H1 (cell line): ENCODE measurements around the gene TRDMT1. TPM values are rescaled to one million over a fixed set of nuclear protein-coding genes. Genes with fewer than 3 reads are reported as not detected.

Experiments
- CTCF ChIA-PET: fragments of 300-600 bp; sonication (Branson Sonifier 250); formaldehyde crosslinking; loops from one replicate; lab custom pipeline; 2021; ENCODE audit not compliant: partially characterized antibody; lab: Charles Lee
- POLR2A ChIA-PET: fragments of 300-600 bp; sonication (Branson Sonifier 250); formaldehyde crosslinking; loops from one replicate; lab custom pipeline; 2021; ENCODE audit warnings: inconsistent platforms; ENCODE audit not compliant: partially characterized antibody; lab: Charles Lee
- DNase-seq, 2 experiments: peaks; one replicate each; pipeline versions ENCODE4 v3.0.0 to v3.0.0-alpha.2; 2010 to 2022; ENCODE audit warnings: low spot score in 2 of 2, low read depth in 1 of 2, mixed read lengths in 1 of 2
- FAIRE-seq: peaks from 2 replicates; lab custom pipeline; 2011; peaks lifted over from hg19 to GRCh38; lab: Jason Lieb, UNC
- H2AFZ ChIP-seq: 2 replicates; pipeline ENCODE4 v1.8.1; 2012; ENCODE audit warnings: low read length, inconsistent platforms
- H2AK5ac ChIP-seq: 2 replicates; pipeline ENCODE4 v1.6.1; 2013; ENCODE audit warnings: low read depth, low read length
- H2BK120ac ChIP-seq: replicated peaks from 2 replicates; pipeline ENCODE3; 2013; ENCODE audit warnings: low read depth, low read length, inconsistent platforms
- H2BK12ac ChIP-seq: 2 replicates; pipeline ENCODE4 v1.6.1; 2013; ENCODE audit warnings: low read depth, low read length
- H2BK15ac ChIP-seq: 2 replicates; pipeline ENCODE4 v1.6.1; 2013; ENCODE audit warnings: low read length
- H2BK20ac ChIP-seq: 2 replicates; pipeline ENCODE4 v1.6.1; 2013; ENCODE audit warnings: low read length
- H2BK5ac ChIP-seq: 2 replicates; pipeline ENCODE4 v1.6.1; 2013; ENCODE audit warnings: low read depth, low read length
- H3K14ac ChIP-seq: 2 replicates; pipeline ENCODE4 v1.6.1; 2013; ENCODE audit warnings: inconsistent platforms; ENCODE audit not compliant: insufficient read length
- H3K18ac ChIP-seq: 2 replicates; pipeline ENCODE4 v1.6.1; 2013; ENCODE audit warnings: low read length; ENCODE audit errors: extremely low read depth
- H3K23ac ChIP-seq: 2 replicates; pipeline ENCODE4 v1.6.1; 2013; ENCODE audit warnings: inconsistent platforms; ENCODE audit not compliant: insufficient read length
- H3K23me2 ChIP-seq: 2 replicates; pipeline ENCODE4 v1.6.1; 2013; ENCODE audit warnings: low read depth, low read length
- H3K27ac ChIP-seq: 2 replicates; pipeline ENCODE4 v1.6.1; 2011; ENCODE audit warnings: low read depth, low read length, inconsistent platforms
- H3K27me3 ChIP-seq, 4 experiments: replicated peaks in 1 of 4; 1 replicate in 1 of 4; 2 replicates in 3 of 4; pipeline versions ENCODE4 v1.6.1 to v1.8.1; 2011 to 2013; ENCODE audit warnings: low read length in 3 of 4, mild to moderate bottlenecking in 3 of 4, inconsistent platforms in 2 of 4, mixed read lengths in 2 of 4, moderate library complexity in 1 of 4; ENCODE audit not compliant: control insufficient read depth in 3 of 4, insufficient read depth in 3 of 4; ENCODE audit errors: extremely low read depth in 1 of 4
- H3K36me3 ChIP-seq, 4 experiments: 2 replicates each; pipeline versions ENCODE4 v1.6.1 to v1.8.1; 2011 to 2013; ENCODE audit warnings: mild to moderate bottlenecking in 4 of 4, low read length in 3 of 4, moderate library complexity in 2 of 4, control low read depth in 1 of 4, inconsistent platforms in 1 of 4; ENCODE audit not compliant: insufficient read depth in 4 of 4, control insufficient read depth in 2 of 4
- H3K4ac ChIP-seq: replicated peaks from 2 replicates; pipeline ENCODE3; 2013; ENCODE audit warnings: low read length, low read depth, mixed read lengths, inconsistent platforms; ENCODE audit not compliant: insufficient read length
- H3K4me1 ChIP-seq, 4 experiments: replicated peaks in 1 of 4; 1 replicate in 1 of 4; 2 replicates in 3 of 4; pipeline versions ENCODE4 v1.6.1 to v1.8.1; 2011 to 2013; ENCODE audit warnings: low read length in 3 of 4, inconsistent platforms in 2 of 4, mixed read lengths in 1 of 4; ENCODE audit not compliant: insufficient read depth in 4 of 4, control insufficient read depth in 3 of 4
- H3K4me2 ChIP-seq, 2 experiments: 2 replicates each; pipeline versions ENCODE4 v1.6.1 to v1.8.1; 2011 to 2013; ENCODE audit warnings: low read depth in 2 of 2, low read length in 2 of 2, control low read depth in 1 of 2, inconsistent platforms in 1 of 2, mild to moderate bottlenecking in 1 of 2; ENCODE audit not compliant: insufficient read depth in 1 of 2
- H3K4me3 ChIP-seq, 4 experiments: fragments of 200-600, 300-600 bp in 1 of 4; sonication (generic), shearing (Covaris generic), sonication (Bioruptor Twin) in 1 of 4; 2 replicates each; pipeline versions ENCODE4 v1.5.1 to v1.8.1; 2011 to 2016; ENCODE audit warnings: low read length in 4 of 4, low read depth in 3 of 4, control low read depth in 2 of 4, inconsistent platforms in 2 of 4, mild to moderate bottlenecking in 2 of 4, mixed read lengths in 1 of 4, moderate library complexity in 1 of 4; ENCODE audit not compliant: insufficient read depth in 2 of 4; ENCODE audit errors: extremely low read depth in 1 of 4
- H3K56ac ChIP-seq: replicated peaks from 2 replicates; pipeline ENCODE3; 2013; ENCODE audit warnings: low read depth, mild to moderate bottlenecking, mixed read lengths, low read length, inconsistent platforms; ENCODE audit not compliant: insufficient read length
- H3K79me1 ChIP-seq: 2 replicates; pipeline ENCODE4 v1.6.1; 2013; ENCODE audit warnings: low read depth, low read length, control low read depth
- H3K79me2 ChIP-seq, 2 experiments: 2 replicates each; pipeline versions ENCODE4 v1.6.1 to v1.8.1; 2012 to 2013; ENCODE audit warnings: low read length in 2 of 2, mild to moderate bottlenecking in 2 of 2, inconsistent platforms in 1 of 2; ENCODE audit not compliant: insufficient read depth in 2 of 2, control insufficient read depth in 1 of 2
- H3K9ac ChIP-seq, 4 experiments: replicated peaks in 1 of 4; 1 replicate in 1 of 4; 2 replicates in 3 of 4; pipeline versions ENCODE4 v1.6.1 to v1.8.1; 2011 to 2013; ENCODE audit warnings: low read depth in 3 of 4, low read length in 3 of 4, control low read depth in 2 of 4, mild to moderate bottlenecking in 2 of 4, moderate library complexity in 2 of 4, inconsistent platforms in 1 of 4; ENCODE audit errors: extremely low read depth in 1 of 4
- H3K9me3 ChIP-seq, 2 experiments: 2 replicates each; pipeline versions ENCODE4 v1.6.1 to v1.8.1; 2012 to 2013; ENCODE audit warnings: mild to moderate bottlenecking in 2 of 2, moderate library complexity in 2 of 2, control low read depth in 1 of 2, inconsistent platforms in 1 of 2, low read depth in 1 of 2, low read length in 1 of 2, mixed read lengths in 1 of 2; ENCODE audit not compliant: insufficient read depth in 2 of 2
- H4K20me1 ChIP-seq, 2 experiments: replicated peaks in 1 of 2; 2 replicates each; pipeline versions ENCODE3 to v1.8.1; 2011 to 2013; ENCODE audit warnings: inconsistent platforms in 2 of 2, low read length in 2 of 2, mild to moderate bottlenecking in 1 of 2; ENCODE audit not compliant: insufficient read depth in 2 of 2, control insufficient read depth in 1 of 2
- H4K5ac ChIP-seq: 2 replicates; pipeline ENCODE4 v1.6.1; 2013; ENCODE audit warnings: low read length, low read depth, mixed read lengths, inconsistent platforms; ENCODE audit not compliant: insufficient read length
- H4K8ac ChIP-seq: 2 replicates; pipeline ENCODE4 v1.8.0; 2013; ENCODE audit warnings: mild to moderate bottlenecking, moderate library complexity, low read length, inconsistent platforms; ENCODE audit not compliant: insufficient read depth; ENCODE audit errors: extremely low read depth
- H4K91ac ChIP-seq: replicated peaks from 2 replicates; pipeline ENCODE3; 2013; ENCODE audit warnings: low read length, mixed read lengths, inconsistent platforms; ENCODE audit not compliant: insufficient read length
- SP1 ChIP-seq: IDR thresholded peaks from 2 replicates; pipeline ENCODE4 v1.6.1; 2011; ENCODE audit warnings: low read depth, low read length
- WGBS, 2 experiments: shearing (Covaris generic) in 1 of 2; methylation state at CpG; one replicate each; pipeline versions ENCODE4 v1.1.6 to v1.1.7; 2013 to 2015; ENCODE audit warnings: low lambda C conversion rate in 2 of 2, mixed read lengths in 2 of 2, inconsistent platforms in 1 of 2, low coverage in 1 of 2, missing lambda C conversion rate in 1 of 2; ENCODE audit not compliant: insufficient replicate concordance in 2 of 2, insufficient coverage in 1 of 2, insufficient read length in 1 of 2; ENCODE audit errors: extremely low coverage in 1 of 2, missing lambda C conversion rate in 1 of 2; 5-methylcytosine and 5-hydroxymethylcytosine counted together
- polyA plus RNA-seq, 7 experiments: library from polyadenylated mRNA; depleted of rRNA in 3 of 7; stranded (reverse) in 5 of 7; unstranded in 2 of 7; fragments of >200 nt in 5 of 7; fragments of 200-250 nt in 2 of 7; gene quantifications; 1 replicate in 5 of 7; 2 replicates in 1 of 7; 4 replicates in 1 of 7; pipeline versions ENCODE4 v1.2.1 to v1.2.3, GENCODE V29; 2011 to 2013; ENCODE audit warnings: missing spikeins in 2 of 7, mixed read lengths in 2 of 7
- total RNA-seq: library from RNA; stranded (reverse); fragmentation: NEBNext Ultra II Directional; extraction: Animal tissue kit (Norgen Biotek cat#: 25700); gene quantifications from 2 replicates; pipeline ENCODE4 v1.2.1, GENCODE V29; 2021
- TF ChIP-seq, protein P1 (sequence below), 3 experiments: IDR thresholded peaks; 1 replicate in 2 of 3; 2 replicates in 1 of 3; pipeline versions ENCODE4 v1.5.1 to v1.6.1; 2011; ENCODE audit warnings: low read length in 3 of 3, mild to moderate bottlenecking in 3 of 3, inconsistent platforms in 2 of 3, low read depth in 1 of 3, moderate library complexity in 1 of 3; ENCODE audit not compliant: insufficient read depth in 1 of 3; ENCODE audit errors: control extremely low read depth in 1 of 3

Gene TRDMT1
- total and polyA plus RNA-seq, 2 of the 8 experiments (the other 6 are each of a cell fraction or from before 2014, with no cell fraction given): 7.4 to 21.4 TPM

DNA sequence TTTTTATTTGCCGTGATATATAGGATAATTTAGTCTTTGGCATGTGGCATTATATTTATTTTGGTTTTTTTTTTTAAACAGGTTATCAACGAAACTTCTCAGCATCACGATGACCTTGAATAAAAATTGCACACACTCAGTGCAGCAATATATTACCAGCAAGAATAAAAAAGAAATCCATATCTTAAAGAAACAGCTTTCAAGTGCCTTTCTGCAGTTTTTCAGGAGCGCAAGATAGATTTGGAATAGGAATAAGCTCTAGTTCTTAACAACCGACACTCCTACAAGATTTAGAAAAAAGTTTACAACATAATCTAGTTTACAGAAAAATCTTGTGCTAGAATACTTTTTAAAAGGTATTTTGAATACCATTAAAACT lies 35.7 kb upstream of the TRDMT1 start:
- Histone ChIP-seq H2BK120ac (no peak overlapping the region), H2AFZ (no peak overlapping the region), H4K91ac (no peak overlapping the region), H3K9me3 (no peaks in the 10 kb centered on the region), H3K79me1 (no peaks in the 10 kb centered on the region), H3K79me2 (no peaks in the 10 kb centered on the region), H2BK5ac (no peak overlapping the region), H3K23ac (no peak overlapping the region), H3K27me3 (no peaks in the 10 kb centered on the region), H2BK15ac (no peak overlapping the region), H3K14ac (no peak overlapping the region), H3K23me2 (no peaks in the 10 kb centered on the region), H3K56ac (no peak overlapping the region), H3K36me3 (peaks cover 6 to 56% (median 43%) of the 10 kb centered on the region in 4 experiments), H4K8ac (no peak overlapping the region), H2BK12ac (no peak overlapping the region), H4K5ac (no peak overlapping the region), H3K4me2 (no peak overlapping the region), H3K27ac (no peak overlapping the region), H3K9ac (no peak overlapping the region), H3K4me1 (no peaks in the 10 kb centered on the region), H3K4ac (no peak overlapping the region), H2BK20ac (no peak overlapping the region), H2AK5ac (no peak overlapping the region), H4K20me1 (no peaks in the 10 kb centered on the region)
- FAIRE-seq (no peak), DNase-seq (no peak)
- WGBS, 2 experiments: 95% methylated on average over 5 of the region's 5 CpGs; no CpG with 5 or more reads in 1 of the 2 experiments
- ChIA-PET CTCF (interaction anchor here (0.6 kb wide), 1 partner anchor 100 kb away, joined by 3 read pairs; no protein-coding TSS in a partner anchor), POLR2A (interaction anchor here (0.7 to 1.9 kb wide), 3 partner anchors 9 to 215 kb away, joined by 4 to 6 read pairs (median 4); partner anchors contain the start of gene VIM)
- TF ChIP-seq, protein P1, sequence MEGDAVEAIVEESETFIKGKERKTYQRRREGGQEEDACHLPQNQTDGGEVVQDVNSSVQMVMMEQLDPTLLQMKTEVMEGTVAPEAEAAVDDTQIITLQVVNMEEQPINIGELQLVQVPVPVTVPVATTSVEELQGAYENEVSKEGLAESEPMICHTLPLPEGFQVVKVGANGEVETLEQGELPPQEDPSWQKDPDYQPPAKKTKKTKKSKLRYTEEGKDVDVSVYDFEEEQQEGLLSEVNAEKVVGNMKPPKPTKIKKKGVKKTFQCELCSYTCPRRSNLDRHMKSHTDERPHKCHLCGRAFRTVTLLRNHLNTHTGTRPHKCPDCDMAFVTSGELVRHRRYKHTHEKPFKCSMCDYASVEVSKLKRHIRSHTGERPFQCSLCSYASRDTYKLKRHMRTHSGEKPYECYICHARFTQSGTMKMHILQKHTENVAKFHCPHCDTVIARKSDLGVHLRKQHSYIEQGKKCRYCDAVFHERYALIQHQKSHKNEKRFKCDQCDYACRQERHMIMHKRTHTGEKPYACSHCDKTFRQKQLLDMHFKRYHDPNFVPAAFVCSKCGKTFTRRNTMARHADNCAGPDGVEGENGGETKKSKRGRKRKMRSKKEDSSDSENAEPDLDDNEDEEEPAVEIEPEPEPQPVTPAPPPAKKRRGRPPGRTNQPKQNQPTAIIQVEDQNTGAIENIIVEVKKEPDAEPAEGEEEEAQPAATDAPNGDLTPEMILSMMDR (IDR thresholded peaks at IDR 0.05; ENCODE audit: control extremely low read depth in 1 of 3, insufficient read depth in 1 of 3, low read depth in 1 of 3, low read length in 3 of 3): no peak
- TF ChIP-seq SP1: peak; percentile 55; the same call in 1 of the 2 replicates
- TF ChIP-seq, all 59 proteins: peak for 1
- no peak overlapping the region for H3K18ac ChIP-seq
- no peak overlapping the region for H3K4me3 ChIP-seq
